Measurements from ENCODE around the gene LGALS3BP.

LGALS3BP gene

DNA sequence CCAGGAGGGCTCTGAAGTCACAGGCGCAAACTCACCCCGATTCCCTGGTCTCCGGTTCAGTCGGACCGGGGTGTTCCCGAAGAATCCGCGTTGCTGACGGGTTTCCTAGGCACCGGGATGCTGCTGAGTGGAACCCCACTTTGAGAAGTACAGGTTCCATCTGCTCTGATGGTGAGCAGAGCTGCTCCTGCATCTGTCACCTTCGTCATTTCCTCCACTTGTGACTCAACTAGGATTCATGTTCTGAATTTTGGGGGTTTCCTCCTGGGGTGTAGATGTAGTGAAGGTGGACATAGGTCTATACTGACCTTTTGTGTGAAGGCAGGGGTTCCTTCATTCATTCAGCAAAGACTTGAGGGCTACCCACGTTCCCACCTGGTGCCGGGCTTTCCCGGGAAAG lies 25.0 kb downstream of the LGALS3BP start:
- no peaks in the 10 kb centered on the region; the same call in 1 of the 2 replicates for H3K36me3 ChIP-seq (ENCODE audit: insufficient read depth, low read length)
- no peaks in the 10 kb centered on the region for H4K20me1 ChIP-seq (ENCODE audit: insufficient read depth, low read length)
- no peak overlapping the region for H3K27ac ChIP-seq (ENCODE audit: low read depth, low read length, poor library complexity, severe bottlenecking)
- peaks cover 8% of the 10 kb centered on the region; the same call in 1 of the 2 replicates for H3K27me3 ChIP-seq (ENCODE audit: insufficient read depth, low read length)
- H3F3A ChIP-seq (ENCODE audit: insufficient read depth, low read length) = no peaks in the 10 kb centered on the region
- H3K4me1 ChIP-seq (ENCODE audit: insufficient read depth, low read length, severe bottlenecking) = no peaks in the 10 kb centered on the region
- no peak for TF ChIP-seq EZH2 (IDR thresholded peaks at IDR 0.05; ENCODE audit: borderline replicate concordance, low read length)
- TF ChIP-seq, protein P1, sequence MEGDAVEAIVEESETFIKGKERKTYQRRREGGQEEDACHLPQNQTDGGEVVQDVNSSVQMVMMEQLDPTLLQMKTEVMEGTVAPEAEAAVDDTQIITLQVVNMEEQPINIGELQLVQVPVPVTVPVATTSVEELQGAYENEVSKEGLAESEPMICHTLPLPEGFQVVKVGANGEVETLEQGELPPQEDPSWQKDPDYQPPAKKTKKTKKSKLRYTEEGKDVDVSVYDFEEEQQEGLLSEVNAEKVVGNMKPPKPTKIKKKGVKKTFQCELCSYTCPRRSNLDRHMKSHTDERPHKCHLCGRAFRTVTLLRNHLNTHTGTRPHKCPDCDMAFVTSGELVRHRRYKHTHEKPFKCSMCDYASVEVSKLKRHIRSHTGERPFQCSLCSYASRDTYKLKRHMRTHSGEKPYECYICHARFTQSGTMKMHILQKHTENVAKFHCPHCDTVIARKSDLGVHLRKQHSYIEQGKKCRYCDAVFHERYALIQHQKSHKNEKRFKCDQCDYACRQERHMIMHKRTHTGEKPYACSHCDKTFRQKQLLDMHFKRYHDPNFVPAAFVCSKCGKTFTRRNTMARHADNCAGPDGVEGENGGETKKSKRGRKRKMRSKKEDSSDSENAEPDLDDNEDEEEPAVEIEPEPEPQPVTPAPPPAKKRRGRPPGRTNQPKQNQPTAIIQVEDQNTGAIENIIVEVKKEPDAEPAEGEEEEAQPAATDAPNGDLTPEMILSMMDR (IDR thresholded peaks at IDR 0.05; ENCODE audit: low read length) = no peak
- H3K9me3 ChIP-seq (ENCODE audit: low read length) = peaks cover 8% of the 10 kb centered on the region
- no peak overlapping the region for H3K9ac ChIP-seq (ENCODE audit: low read length)
- H2AFZ ChIP-seq (ENCODE audit: low read length) = no peak overlapping the region
- H3K79me2 ChIP-seq (ENCODE audit: insufficient read depth, low read length) = no peaks in the 10 kb centered on the region
- no peak overlapping the region for H3K4me3 ChIP-seq (ENCODE audit: low read depth, low read length, poor library complexity, severe bottlenecking)
- no peak overlapping the region for H3K4me2 ChIP-seq (ENCODE audit: low read length)
- H3K9me2 ChIP-seq (ENCODE audit: low read depth, low read length) = no peaks in the 10 kb centered on the region

GRCh38 chr17:78953356-78954350 lies 26.1 kb downstream of the LGALS3BP start:
- no peak for TF ChIP-seq EZH2 (IDR thresholded peaks at IDR 0.05; ENCODE audit: borderline replicate concordance, low read length)
- TF ChIP-seq, protein P1 (IDR thresholded peaks at IDR 0.05; ENCODE audit: low read length) = no peak
- no peaks in the 10 kb centered on the region for H3K9me2 ChIP-seq (ENCODE audit: low read depth, low read length)
- no peaks in the 10 kb centered on the region for H3K79me2 ChIP-seq (ENCODE audit: insufficient read depth, low read length)
- no peak overlapping the region for H3K27ac ChIP-seq (ENCODE audit: low read depth, low read length, poor library complexity, severe bottlenecking)
- H3K4me1 ChIP-seq (ENCODE audit: insufficient read depth, low read length, severe bottlenecking) = no peaks in the 10 kb centered on the region
- H3K9me3 ChIP-seq (ENCODE audit: low read length) = peaks cover 8% of the 10 kb centered on the region
- no peaks in the 10 kb centered on the region for H4K20me1 ChIP-seq (ENCODE audit: insufficient read depth, low read length)
- H3K4me3 ChIP-seq (ENCODE audit: low read depth, low read length, poor library complexity, severe bottlenecking) = no peak overlapping the region
- H3K9ac ChIP-seq (ENCODE audit: low read length) = no peak overlapping the region
- H2AFZ ChIP-seq (ENCODE audit: low read length) = no peak overlapping the region
- no peaks in the 10 kb centered on the region; the same call in 1 of the 2 replicates for H3K36me3 ChIP-seq (ENCODE audit: insufficient read depth, low read length)
- peaks cover 8% of the 10 kb centered on the region; the same call in 1 of the 2 replicates for H3K27me3 ChIP-seq (ENCODE audit: insufficient read depth, low read length)
- no peak overlapping the region for H3K4me2 ChIP-seq (ENCODE audit: low read length)
- no peaks in the 10 kb centered on the region for H3F3A ChIP-seq (ENCODE audit: insufficient read depth, low read length)

DNA sequence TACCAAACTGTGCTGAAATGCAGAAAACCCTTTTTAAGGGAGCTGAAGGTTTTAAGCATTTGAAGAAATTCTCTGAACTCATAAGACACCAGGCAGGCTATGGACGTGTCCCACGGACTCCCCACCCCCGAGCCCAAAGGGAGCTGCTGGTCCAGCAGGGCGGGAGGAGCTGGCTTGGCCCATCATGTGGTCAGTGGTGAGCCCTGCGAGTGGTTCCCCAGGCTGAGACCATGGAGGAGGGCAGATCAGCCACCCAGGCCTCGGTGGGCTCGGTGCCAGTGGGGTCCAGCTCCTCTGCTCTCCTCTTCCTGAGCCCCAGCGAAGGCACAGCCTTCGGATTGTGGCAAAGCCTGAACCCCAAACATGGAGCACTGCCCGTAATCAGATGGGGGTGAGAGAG lies 27.0 kb downstream of the LGALS3BP start:
- no peak overlapping the region for H3K4me2 ChIP-seq (ENCODE audit: low read length)
- H4K20me1 ChIP-seq (ENCODE audit: insufficient read depth, low read length) = no peaks in the 10 kb centered on the region
- H3K36me3 ChIP-seq (ENCODE audit: insufficient read depth, low read length) = no peaks in the 10 kb centered on the region; the same call in 1 of the 2 replicates
- TF ChIP-seq, protein P1 (IDR thresholded peaks at IDR 0.05; ENCODE audit: low read length) = no peak
- no peak for TF ChIP-seq EZH2 (IDR thresholded peaks at IDR 0.05; ENCODE audit: borderline replicate concordance, low read length)
- H3K9ac ChIP-seq (ENCODE audit: low read length) = no peak overlapping the region
- peaks cover 8% of the 10 kb centered on the region; the same call in 1 of the 2 replicates for H3K27me3 ChIP-seq (ENCODE audit: insufficient read depth, low read length)
- H3K27ac ChIP-seq (ENCODE audit: low read depth, low read length, poor library complexity, severe bottlenecking) = no peak overlapping the region
- no peaks in the 10 kb centered on the region for H3K79me2 ChIP-seq (ENCODE audit: insufficient read depth, low read length)
- H3K9me3 ChIP-seq (ENCODE audit: low read length) = peaks cover 8% of the 10 kb centered on the region
- H2AFZ ChIP-seq (ENCODE audit: low read length) = no peak overlapping the region
- no peaks in the 10 kb centered on the region for H3F3A ChIP-seq (ENCODE audit: insufficient read depth, low read length)
- H3K9me2 ChIP-seq (ENCODE audit: low read depth, low read length) = no peaks in the 10 kb centered on the region
- H3K4me3 ChIP-seq (ENCODE audit: low read depth, low read length, poor library complexity, severe bottlenecking) = no peak overlapping the region
- H3K4me1 ChIP-seq (ENCODE audit: insufficient read depth, low read length, severe bottlenecking) = no peaks in the 10 kb centered on the region

Measured in OCI-LY1 (cell line).